Muscle of leg (tissue), 11 donors: ENCODE data around the gene MRLN. TPM values are rescaled to one million over a fixed set of nuclear protein-coding genes. Genes with fewer than 3 reads are reported as not detected.

Experiments
- DNase-seq: peaks from one replicate; pipeline ENCODE4 v3.0.0; 2013
- H3K27ac ChIP-seq: one replicate; pipeline ENCODE4 v1.5.1; 2013; ENCODE audit warnings: mild to moderate bottlenecking, low read length, control low read depth
- H3K27me3 ChIP-seq: one replicate; pipeline ENCODE4 v1.6.1; 2013; ENCODE audit warnings: low read length; ENCODE audit not compliant: control insufficient read depth, insufficient read depth
- H3K36me3 ChIP-seq: one replicate; pipeline ENCODE4 v1.6.1; 2013; ENCODE audit warnings: low read length; ENCODE audit not compliant: control insufficient read depth, insufficient read depth
- H3K4me1 ChIP-seq: one replicate; pipeline ENCODE4 v1.6.1; 2013; ENCODE audit warnings: low read length; ENCODE audit not compliant: control insufficient read depth, insufficient read depth
- H3K4me3 ChIP-seq: one replicate; pipeline ENCODE4 v1.5.1; 2013; ENCODE audit warnings: low read length, control low read depth
- H3K9me3 ChIP-seq: replicated peaks from 2 replicates; pipeline ENCODE4 v1.6.1; 2013; ENCODE audit warnings: low read depth, low read length; ENCODE audit not compliant: control insufficient read depth
- WGBS: methylation state at CpG from one replicate; pipeline ENCODE4 v1.1.5; 2013; ENCODE audit warnings: missing lambda C conversion rate; ENCODE audit not compliant: insufficient coverage; 5-methylcytosine and 5-hydroxymethylcytosine counted together
- polyA plus RNA-seq, 8 donors: library from polyadenylated mRNA; unstranded; fragments of 120-200 nt; gene quantifications; one replicate each; pipeline versions ENCODE4 v1.2.1 to v1.2.3, GENCODE V29; 2013; ENCODE audit warnings: inconsistent platforms in 1 of 8, low replicate concordance in 1 of 8; ENCODE audit not compliant: insufficient read length in 8 of 8, insufficient read depth in 1 of 8
- total RNA-seq: library from RNA; stranded (reverse); fragments of 120-200 nt; gene quantifications from one replicate; pipeline ENCODE4 v1.2.4, GENCODE V29; 2013

MRLN gene
- total and polyA plus RNA-seq, 9 donors, result 121 to 254 (median 154) TPM

GRCh38 chr10:59698326-59698725 is 54.9 kb downstream of the MRLN start:
- H3K27ac ChIP-seq, result no peak overlapping the region
- no peak overlapping the region for H3K4me3 ChIP-seq
- H3K4me1 ChIP-seq, result no peaks in the 10 kb centered on the region
- no peaks in the 10 kb centered on the region for H3K27me3 ChIP-seq
- no peaks in the 10 kb centered on the region for H3K9me3 ChIP-seq
- H3K36me3 ChIP-seq, result no peaks in the 10 kb centered on the region
- WGBS, result no CpG with 5 or more reads among the region's 1 CpG
- no peak for DNase-seq

DNA sequence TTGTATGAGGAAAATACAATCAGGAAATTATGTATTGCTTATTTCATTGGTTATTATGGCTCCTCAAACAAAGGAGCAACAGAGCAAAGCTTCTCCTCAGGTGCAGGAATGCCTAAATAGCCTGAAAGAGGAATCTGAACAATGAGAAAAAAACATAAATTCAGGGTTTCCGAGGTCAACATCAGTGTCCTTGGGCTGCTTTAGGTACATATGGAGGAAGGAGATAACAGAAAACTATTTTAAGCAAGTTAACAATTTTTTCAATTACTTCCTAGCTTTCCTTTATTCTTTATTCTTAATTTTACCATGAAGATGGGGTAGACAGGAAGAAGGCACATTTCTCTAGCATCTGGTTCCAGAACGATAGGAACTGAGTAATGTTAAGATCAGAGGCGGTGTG is 57.6 kb downstream of the MRLN start:
- no peaks in the 10 kb centered on the region for H3K36me3 ChIP-seq
- WGBS, result no CpG with 5 or more reads among the region's 3 CpGs
- no peak overlapping the region for H3K4me3 ChIP-seq
- H3K4me1 ChIP-seq, result no peaks in the 10 kb centered on the region
- no peak overlapping the region for H3K27ac ChIP-seq
- H3K9me3 ChIP-seq, result no peaks in the 10 kb centered on the region
- no peak for DNase-seq
- H3K27me3 ChIP-seq, result no peaks in the 10 kb centered on the region

DNA sequence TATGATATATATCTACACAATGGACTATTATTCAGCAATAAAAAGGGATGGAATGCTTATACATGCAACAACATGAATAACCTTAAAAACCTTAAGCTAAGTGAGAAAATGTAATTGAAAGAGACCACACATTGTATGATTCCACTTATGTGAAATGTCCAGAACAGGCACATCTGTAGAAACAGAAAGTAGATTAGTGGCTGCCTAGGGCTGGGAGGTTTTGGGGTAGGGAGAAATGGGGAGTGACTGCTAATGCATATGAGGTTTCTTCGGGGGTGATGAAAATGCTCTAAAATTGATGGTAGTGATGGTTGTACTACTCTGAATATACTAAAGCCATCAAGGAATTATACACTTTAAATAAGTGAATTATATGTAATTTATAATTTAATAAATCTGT is 58.3 kb downstream of the MRLN start:
- Histone ChIP-seq H3K27ac (no peak overlapping the region), H3K27me3 (no peaks in the 10 kb centered on the region)
- no CpG with 5 or more reads among the region's 1 CpG for WGBS

DNA sequence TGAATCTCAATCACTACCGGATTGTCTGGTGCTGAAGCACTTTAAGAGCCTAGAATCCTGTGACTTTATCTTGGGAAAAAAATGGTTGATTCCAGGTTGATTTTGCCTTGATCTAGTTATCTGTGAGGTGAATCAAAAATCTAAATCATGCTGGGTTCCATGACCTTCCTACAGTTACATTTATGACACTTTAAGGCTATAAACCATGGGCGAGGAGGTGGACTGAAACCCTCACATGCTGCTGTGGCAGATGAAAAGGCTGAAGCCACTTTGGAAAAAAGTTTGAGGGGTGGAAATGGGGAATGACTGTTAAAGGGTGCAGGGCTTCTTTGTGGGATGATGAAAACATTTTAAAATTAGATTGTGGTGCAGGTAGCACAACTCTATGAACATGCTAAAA is 61.1 kb downstream of the MRLN start:
- WGBS, result no CpG with 5 or more reads among the region's 2 CpGs
- H3K9me3 ChIP-seq, result no peaks in the 10 kb centered on the region
- H3K4me3 ChIP-seq, result no peak overlapping the region
- DNase-seq, result no peak
- H3K4me1 ChIP-seq, result no peaks in the 10 kb centered on the region
- no peaks in the 10 kb centered on the region for H3K27me3 ChIP-seq
- no peak overlapping the region for H3K27ac ChIP-seq
- H3K36me3 ChIP-seq, result no peaks in the 10 kb centered on the region

More for the DNA sequence above, 58.3 kb downstream of the MRLN start:
- Histone ChIP-seq H3K4me3 (no peak overlapping the region), H3K4me1 (no peaks in the 10 kb centered on the region), H3K9me3 (no peaks in the 10 kb centered on the region), H3K36me3 (no peaks in the 10 kb centered on the region)
- DNase-seq, result no peak

DNA sequence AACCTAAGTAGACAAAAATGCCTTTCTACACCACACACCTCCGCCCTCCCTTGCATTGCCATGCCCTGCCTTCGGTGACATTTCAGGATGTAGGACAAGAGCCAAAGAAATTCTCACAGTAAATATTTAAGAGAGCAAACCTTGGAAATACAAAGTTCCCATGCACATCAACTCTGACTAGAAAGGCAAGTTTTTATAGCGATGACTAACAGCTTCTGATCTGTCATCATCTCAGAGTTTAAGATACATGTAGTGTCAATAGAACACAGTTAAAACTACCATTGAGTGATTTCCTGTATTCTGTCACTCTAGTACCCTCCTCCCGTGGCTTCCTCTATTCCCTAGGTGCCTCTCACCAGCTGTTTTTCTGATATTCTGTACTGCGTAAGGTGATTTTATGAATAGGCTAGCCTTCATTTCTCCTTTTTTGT is 64.3 kb downstream of the MRLN start:
- no peak for DNase-seq
- Histone ChIP-seq H3K4me1 (no peaks in the 10 kb centered on the region), H3K27ac (no peak overlapping the region), H3K27me3 (no peaks in the 10 kb centered on the region), H3K9me3 (no peaks in the 10 kb centered on the region), H3K36me3 (no peaks in the 10 kb centered on the region), H3K4me3 (no peak overlapping the region)
- no CpG with 5 or more reads among the region's 5 CpGs for WGBS

DNA sequence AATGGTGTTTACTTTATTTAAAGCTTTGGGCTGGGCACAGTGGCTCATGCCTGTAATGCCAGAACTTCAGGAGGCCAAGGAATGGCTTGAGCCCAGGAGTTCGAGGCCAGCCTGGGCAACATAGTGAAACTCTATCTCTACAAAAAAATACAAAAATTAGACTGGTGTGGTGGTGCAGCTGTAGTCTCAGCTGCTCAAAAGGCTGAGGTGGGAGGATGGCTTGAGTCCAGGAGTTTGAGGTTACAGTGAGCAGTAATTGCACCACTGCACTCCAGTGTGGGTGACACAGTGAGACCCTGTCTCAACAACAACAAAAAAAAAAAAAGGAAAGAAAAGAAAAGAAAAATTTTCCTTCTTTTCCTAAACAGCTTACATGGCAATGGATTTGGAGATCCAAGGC is 65.6 kb downstream of the MRLN start:
- Histone ChIP-seq H3K27me3 (no peaks in the 10 kb centered on the region), H3K4me1 (no peaks in the 10 kb centered on the region), H3K9me3 (no peaks in the 10 kb centered on the region), H3K27ac (no peak overlapping the region), H3K4me3 (no peak overlapping the region), H3K36me3 (no peaks in the 10 kb centered on the region)
- WGBS, result no CpG with 5 or more reads among the region's 1 CpG
- no peak for DNase-seq

Other genes with a start within 250 kb of the MRLN start
- gene SLC16A9, start 43.6 kb downstream of the MRLN start, total RNA-seq, result 7.0 TPM
- 1 to 10 TPM; 2.7 to 9.4 (median 3.8) TPM for gene SLC16A9, start 43.6 kb downstream of the MRLN start, polyA plus RNA-seq
- gene CCDC6, start 153.1 kb upstream of the MRLN start, total RNA-seq, result 18.4 TPM
- 10 to 100 TPM; 13.5 to 23.2 (median 18.2) TPM for gene CCDC6, start 153.1 kb upstream of the MRLN start, polyA plus RNA-seq